ENCODE results near the gene ARFRP1.
"Not testable (repeated sequence)": the region's sequence is repeated elsewhere in the genome, so short reads cannot be mapped to it uniquely, and the experiment has no call there.

Gene ARFRP1

DNA sequence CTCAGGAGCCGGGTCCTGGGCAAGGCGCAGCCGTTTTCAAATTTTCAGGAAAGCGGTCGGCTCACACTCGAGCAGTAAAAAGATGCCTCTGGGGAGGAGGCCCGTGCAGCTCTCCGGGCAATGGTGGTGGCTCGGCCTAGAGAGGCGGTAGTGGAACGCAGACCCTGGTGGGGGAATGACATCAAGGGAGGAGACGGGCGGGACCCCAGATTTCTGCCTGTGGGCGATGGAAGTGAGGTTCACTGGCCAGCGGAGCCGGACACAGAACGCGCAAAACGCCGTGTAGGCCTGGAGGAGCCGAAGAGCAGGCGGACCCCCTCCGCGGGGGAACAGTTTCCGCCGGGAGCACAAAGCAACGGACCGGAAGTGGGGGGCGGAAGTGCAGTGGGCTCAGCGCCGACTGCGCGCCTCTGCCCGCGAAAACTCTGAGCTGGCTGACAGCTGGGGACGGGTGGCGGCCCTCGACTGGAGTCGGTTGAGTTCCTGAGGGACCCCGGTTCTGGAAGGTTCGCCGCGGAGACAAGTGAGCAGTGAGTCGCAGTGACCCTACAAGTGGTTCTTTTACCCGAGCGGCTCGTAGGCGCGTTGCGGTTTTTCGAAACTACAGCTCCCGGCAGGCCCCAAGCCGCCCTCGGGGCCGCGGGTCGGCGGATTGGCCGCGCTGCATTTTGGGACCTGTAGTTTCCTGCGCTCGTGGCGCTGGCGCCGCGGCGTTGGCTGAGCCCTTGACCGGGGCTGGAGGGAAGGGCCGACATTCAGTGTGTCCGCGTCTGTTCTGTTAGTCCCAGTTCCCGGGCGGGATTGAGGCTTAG lies 49.6 kb downstream of the ARFRP1 start, which contains the start of gene RTEL1:
TSS of gene RTEL1 (plus strand) at position 376 of the 812 bp plus-strand sequence. CDS start 1,091 bp downstream, outside the sequence.
- Mint-ChIP-seq H3K9me3 (no peaks in the 10 kb centered on the region), H3K4me1 (ENCODE audit: low read depth) (peaks cover 42% of the 10 kb centered on the region), H3K4me3 (peak within 1 kb of the TSS; percentile 97), H3K27me3 (no peaks in the 10 kb centered on the region), H3K27ac (peak within 1 kb of the TSS; percentile 99), H3K36me3 (ENCODE audit: low read depth) (peaks cover 53% of the 10 kb centered on the region)
- DNase-seq: peak; percentile 97

DNA sequence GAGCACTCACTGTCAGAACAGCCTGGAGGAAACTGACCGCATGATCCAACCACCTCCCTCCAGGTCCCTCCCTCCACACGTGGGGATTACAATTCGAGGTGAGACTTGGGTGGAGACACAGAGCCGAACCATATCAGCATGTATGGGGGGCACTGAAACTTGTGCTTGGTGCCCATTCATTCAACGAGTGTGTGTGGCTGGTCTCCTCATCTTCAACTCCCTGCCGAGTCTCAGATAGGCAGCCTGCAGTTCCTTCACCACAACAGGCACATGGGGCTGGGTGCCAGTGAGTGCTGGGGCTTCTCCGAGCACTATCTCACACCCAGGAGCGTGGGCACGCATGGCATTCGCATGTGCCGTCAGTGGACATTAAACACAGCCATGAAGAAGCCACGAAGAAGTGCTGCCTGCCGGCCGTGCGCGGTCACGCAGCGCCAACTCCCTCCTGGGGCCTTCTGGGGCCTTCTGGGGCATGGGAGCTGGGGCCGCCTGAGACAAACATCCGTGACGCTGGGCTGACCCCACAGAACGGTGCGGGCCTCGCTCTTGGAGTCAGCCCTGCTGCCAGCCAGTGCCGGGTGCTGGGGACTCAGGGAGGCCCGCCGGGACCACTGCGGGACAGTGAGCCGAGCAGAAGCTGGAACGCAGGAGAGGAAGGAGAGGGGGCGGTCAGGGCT lies 50.4 kb downstream of the ARFRP1 start:
- Mint-ChIP-seq H3K36me3 (ENCODE audit: low read depth) (peaks cover 46% of the 10 kb centered on the region), H3K27me3 (no peaks in the 10 kb centered on the region), H3K4me3 (peak overlapping the region; percentile 97), H3K9me3 (no peaks in the 10 kb centered on the region), H3K27ac (peak overlapping the region; percentile 99), H3K4me1 (ENCODE audit: low read depth) (peaks cover 42% of the 10 kb centered on the region)
- DNase-seq: no peak

DNA sequence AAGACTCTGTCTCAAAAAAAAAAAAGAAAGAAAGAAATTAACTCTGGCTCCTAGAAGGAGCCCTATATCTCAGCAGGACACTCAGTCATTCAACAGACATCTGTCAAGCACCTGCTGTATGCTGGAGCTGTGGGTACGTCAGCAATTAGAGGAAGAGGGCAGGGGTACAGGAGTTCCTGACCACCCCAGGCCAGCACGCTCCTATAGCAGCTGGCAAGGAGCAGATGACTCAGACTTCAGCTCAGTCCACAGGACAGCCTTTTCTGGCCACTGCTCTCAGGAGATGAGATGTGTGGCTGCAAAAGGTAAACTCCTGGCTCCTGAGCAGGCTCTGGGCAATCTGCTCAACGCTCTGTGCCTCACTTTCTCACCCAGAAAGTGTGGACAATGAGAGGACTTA lies 51.3 kb downstream of the ARFRP1 start:
- DNase-seq: no peak
- peaks cover 36% of the 10 kb centered on the region for H3K36me3 Mint-ChIP-seq (ENCODE audit: low read depth)
- peaks cover 46% of the 10 kb centered on the region for H3K4me1 Mint-ChIP-seq (ENCODE audit: low read depth)
- no peaks in the 10 kb centered on the region for H3K9me3 Mint-ChIP-seq
- no peak overlapping the region for H3K27ac Mint-ChIP-seq
- H3K27me3 Mint-ChIP-seq: peaks cover 2% of the 10 kb centered on the region
- H3K4me3 Mint-ChIP-seq: no peak overlapping the region

DNA sequence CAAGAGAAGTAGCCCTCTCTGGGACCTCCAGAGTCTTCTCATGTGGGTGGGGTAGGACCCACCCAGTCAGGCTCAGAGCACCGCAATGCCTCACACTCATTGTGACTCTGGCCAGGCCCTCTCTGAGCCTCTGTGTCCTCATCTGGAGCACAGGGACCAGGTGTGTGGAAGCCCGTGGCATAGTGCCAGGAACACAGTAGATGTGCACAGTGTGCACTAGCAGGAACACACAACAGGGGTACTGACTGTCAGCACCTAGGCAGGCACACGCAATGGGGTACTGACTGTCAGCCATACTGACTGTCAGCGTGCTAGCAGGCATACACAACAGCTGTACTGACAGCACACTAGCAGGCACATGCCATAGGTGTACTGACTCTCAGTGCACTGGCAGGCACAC lies 52.5 kb downstream of the ARFRP1 start:
- Mint-ChIP-seq H3K36me3 (ENCODE audit: low read depth) (peaks cover 24% of the 10 kb centered on the region), H3K4me1 (ENCODE audit: low read depth) (peaks cover 46% of the 10 kb centered on the region), H3K9me3 (no peaks in the 10 kb centered on the region), H3K27me3 (peaks cover 2% of the 10 kb centered on the region), H3K27ac (no peak overlapping the region), H3K4me3 (no peak overlapping the region)
- no peak for DNase-seq

DNA sequence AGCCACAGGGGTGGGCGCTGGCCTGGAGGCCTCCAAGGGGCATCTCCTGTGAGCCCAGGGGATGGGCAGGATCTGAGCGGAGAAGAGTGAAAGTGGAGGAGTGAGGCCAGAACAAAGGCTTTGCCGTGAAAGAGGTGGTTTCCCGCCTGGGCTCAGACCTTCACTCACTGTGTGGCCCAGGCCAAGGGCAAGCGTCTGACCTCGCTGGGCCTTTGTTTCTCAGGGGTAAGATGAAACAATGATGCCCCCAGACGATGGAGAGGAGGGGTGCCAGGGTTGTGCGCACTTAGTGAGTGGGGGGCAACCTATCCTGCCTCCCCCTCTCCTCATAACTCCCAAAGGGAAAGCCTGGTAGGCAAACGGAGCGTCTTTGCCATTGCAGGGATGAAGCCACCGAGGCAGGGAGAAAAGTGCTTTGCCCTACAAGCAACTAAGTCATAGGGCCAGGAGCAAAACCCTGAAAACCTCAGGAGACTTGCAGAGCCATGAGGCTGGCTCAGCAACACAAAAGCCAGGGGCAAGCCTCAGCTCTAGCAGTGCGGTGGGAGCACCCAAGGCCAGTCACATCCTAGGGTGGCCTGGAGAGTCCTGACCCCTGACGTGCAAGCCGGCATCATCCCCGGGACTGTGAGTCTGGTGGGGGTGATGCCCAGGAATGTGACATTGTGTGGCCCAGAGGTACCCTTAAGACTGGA lies 53.7 kb downstream of the ARFRP1 start:
- Mint-ChIP-seq H3K4me3 (peak overlapping the region; percentile 77), H3K9me3 (no peaks in the 10 kb centered on the region), H3K4me1 (ENCODE audit: low read depth) (peaks cover 36% of the 10 kb centered on the region), H3K36me3 (ENCODE audit: low read depth) (peaks cover 13% of the 10 kb centered on the region), H3K27ac (peak overlapping the region; percentile 88), H3K27me3 (peaks cover 2% of the 10 kb centered on the region)
- no peak for DNase-seq

DNA sequence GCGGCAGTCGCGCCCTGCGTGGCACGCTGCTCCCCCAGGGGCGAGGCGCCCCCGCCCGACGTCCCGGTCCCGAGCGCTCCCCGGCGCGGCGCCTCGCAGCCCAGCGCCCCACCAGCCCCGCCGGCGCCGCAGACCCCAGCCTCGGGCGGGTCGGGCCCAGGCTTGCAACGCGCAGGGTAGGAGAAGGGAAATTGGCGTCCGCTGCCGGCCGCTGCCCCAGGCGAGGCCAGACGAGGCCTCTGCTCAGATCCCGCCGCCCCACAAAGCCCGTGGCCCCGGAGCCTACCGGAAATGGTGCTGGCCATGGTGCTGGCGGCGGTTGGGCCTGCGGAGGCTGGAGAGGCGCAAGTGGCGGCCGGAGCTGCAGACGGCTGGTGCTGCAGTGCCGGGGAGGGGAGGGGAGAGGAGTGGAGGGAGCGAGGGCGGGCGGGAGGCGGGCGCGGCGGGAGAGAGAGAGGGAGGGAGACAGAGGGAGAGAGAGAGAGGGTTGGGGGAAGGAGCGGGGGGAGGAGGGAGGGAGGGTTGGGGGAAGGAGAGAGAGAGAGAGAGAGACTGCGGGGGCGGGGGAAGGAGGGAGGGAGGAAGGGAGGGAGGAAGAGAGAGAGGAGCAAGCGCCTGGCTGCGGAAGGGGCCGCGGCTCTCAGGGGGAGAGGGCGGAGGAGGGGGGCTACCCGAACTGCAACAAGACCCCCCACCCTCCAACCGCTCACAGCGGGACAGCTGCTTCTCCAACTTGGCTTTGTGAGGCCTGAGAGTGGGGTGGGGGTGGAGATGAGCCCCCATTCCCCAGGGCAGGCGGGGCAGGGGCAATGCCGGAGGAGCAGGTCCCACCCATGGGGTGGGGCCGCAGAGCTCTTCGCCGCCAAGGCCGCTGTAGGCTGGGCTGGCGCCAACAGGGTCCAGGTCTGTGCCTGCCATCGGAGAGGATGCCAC lies 54.5 kb downstream of the ARFRP1 start, which contains the start of gene STMN3:
TSS of gene STMN3 (minus strand) at position 384 of the 933 bp plus-strand sequence. CDS start at position 305, 79 bp downstream.
- peak within 1 kb of the TSS; percentile 88 for H3K27ac Mint-ChIP-seq
- peaks cover 30% of the 10 kb centered on the region for H3K4me1 Mint-ChIP-seq (ENCODE audit: low read depth)
- peaks cover 2% of the 10 kb centered on the region for H3K27me3 Mint-ChIP-seq
- no peaks in the 10 kb centered on the region for H3K9me3 Mint-ChIP-seq
- peak within 1 kb of the TSS; percentile 77 for H3K4me3 Mint-ChIP-seq
- peak; percentile 78 for DNase-seq
- peaks cover 5% of the 10 kb centered on the region for H3K36me3 Mint-ChIP-seq (ENCODE audit: low read depth)

DNA sequence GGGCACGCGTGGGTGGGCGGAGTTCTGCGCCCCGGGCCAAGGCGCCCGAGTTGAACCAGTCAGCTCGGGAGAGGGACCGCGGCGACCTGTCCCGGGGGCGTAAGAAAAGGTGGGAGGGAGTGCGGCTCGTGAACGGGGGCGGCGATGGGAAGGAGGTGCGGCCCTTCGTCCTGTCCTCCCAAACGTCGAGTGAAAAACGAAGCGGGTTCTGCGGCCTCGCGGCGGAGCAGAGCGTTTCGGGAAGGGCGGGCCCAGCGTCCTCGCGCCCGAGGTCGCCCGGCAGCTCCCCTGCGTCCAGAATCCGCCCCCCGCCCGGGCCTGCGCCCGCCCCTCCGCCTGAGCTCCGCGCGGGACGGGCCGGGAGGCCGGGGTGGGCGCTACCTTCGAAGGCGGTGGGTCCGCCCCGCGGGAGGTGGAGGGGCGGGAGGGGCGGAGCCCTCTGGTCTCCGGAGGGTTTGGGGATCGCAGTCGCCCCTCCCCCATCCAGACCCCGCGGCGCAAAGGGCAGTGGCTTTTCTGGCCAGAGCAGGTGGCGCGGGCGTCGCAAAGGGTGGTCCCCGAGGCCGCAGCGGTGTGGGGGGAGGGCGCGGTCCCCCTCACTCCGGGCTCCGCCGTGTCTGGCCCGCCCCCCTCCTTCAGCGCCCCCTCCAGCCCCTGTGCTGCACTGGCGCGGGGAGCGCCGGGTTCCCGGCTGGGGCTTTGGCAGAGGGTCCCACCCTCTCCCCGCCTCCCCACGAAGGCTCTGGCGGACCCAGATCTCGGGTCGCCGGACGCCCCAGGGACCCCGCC lies 55.4 kb downstream of the ARFRP1 start:
- peaks cover 23% of the 10 kb centered on the region for H3K4me1 Mint-ChIP-seq (ENCODE audit: low read depth)
- peak overlapping the region; percentile 70 for H3K4me3 Mint-ChIP-seq
- peaks cover 2% of the 10 kb centered on the region for H3K27me3 Mint-ChIP-seq
- no peaks in the 10 kb centered on the region for H3K36me3 Mint-ChIP-seq (ENCODE audit: low read depth)
- DNase-seq: peak; percentile 66
- H3K9me3 Mint-ChIP-seq: no peaks in the 10 kb centered on the region
- no peak overlapping the region for H3K27ac Mint-ChIP-seq

DNA sequence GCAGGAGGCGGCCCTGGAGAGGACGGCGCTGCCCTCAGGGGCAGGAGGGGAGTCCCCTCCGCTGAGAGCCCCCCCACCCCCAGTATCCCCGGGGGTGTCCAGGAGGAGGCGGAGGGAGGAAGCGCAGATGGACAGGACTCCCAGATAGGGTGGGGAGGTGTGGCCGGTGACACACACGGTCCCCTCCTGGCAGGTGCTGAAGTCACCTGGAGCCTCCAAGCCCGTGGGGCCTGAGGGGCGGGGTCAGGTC lies 55.9 kb downstream of the ARFRP1 start:
- Mint-ChIP-seq H3K4me1 (ENCODE audit: low read depth) (peaks cover 18% of the 10 kb centered on the region), H3K27ac (no peak overlapping the region), H3K4me3 (peak overlapping the region; percentile 70), H3K9me3 (no peaks in the 10 kb centered on the region), H3K27me3 (peaks cover 2% of the 10 kb centered on the region), H3K36me3 (ENCODE audit: low read depth) (no peaks in the 10 kb centered on the region)
- DNase-seq: no peak

DNA sequence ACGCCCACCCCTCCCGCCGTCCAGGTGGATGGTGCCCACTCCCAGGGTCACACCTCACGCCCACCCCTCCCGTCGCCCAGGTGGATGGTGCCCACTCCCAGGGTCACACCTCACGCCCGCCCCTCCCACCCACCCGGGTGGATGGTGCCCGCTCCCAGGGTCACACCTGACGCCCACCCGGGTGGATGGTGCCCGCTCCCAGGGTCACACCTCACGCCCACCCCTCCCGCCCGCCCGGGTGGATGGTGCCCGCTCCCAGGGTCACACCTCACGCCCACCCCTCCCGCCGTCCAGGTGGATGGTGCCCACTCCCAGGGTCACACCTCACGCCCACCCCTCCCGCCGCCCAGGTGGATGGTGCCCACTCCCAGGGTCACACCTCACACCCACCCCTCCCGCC lies 57.3 kb downstream of the ARFRP1 start:
- H3K27ac Mint-ChIP-seq; H3K36me3 Mint-ChIP-seq (ENCODE audit: low read depth); H3K4me3 Mint-ChIP-seq; H3K9me3 Mint-ChIP-seq; DNase-seq; H3K27me3 Mint-ChIP-seq: not testable (repeated sequence)
- H3K4me1 Mint-ChIP-seq (ENCODE audit: low read depth): peaks cover 19% of the 10 kb centered on the region

DNA sequence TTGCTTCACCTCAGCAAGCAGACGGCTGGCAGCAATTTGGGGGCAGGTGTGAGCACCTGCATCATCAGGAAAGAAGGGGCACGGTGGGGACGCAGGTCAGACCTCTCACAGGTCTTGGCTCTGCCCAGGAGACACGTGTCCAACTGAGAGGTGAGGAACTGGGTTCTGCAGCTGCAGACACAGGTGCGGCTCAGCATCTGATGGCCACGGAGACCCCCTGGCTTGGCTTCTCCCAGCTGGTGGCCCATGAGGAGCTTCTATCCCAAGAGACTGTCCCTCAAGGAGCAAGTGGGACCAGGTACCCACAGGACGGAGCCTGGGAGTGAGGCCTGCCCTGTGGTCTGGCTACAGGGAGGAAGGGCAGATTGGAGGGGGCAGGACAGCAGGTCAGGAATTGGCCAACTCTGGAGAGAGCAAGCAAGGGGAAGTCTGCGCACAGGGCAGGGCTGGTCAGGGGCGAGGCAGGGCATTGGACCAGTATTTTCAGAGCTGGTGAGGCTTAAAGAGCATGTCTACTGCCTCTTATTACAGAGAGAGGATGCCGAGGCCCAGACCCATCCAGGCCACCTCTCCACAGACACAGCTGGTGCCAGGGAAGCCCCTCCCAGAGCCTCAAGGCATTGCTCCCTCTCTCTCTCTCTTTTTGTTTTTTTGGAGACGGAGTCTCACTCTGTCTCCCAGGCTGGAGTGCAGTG lies 58.7 kb downstream of the ARFRP1 start:
- Mint-ChIP-seq H3K36me3 (ENCODE audit: low read depth) (no peaks in the 10 kb centered on the region), H3K27ac (peak overlapping the region; percentile 55), H3K4me1 (ENCODE audit: low read depth) (peaks cover 10% of the 10 kb centered on the region), H3K4me3 (no peak overlapping the region), H3K9me3 (no peaks in the 10 kb centered on the region), H3K27me3 (peaks cover 2% of the 10 kb centered on the region)
- no peak for DNase-seq
